DMS153 treated with DMSO at 0.1 percent for 48 hours (cell line): ENCODE results near the gene PALMD.

Source experiments
- DNase-seq: peaks from one replicate; lab custom pipeline; 2025; ENCODE audit not compliant: unreplicated experiment; lab: John Stamatoyannopoulos, UW

The PALMD gene

GRCh38 chr1:99645699-99646531, at the start of gene PALMD:
Gene PALMD, plus strand, starts transcription at chr1:99646113. Its CDS starts 205 bp downstream, at chr1:99646318.
- peak; percentile 51 for DNase-seq

- DNase-seq: no peak
Measured at GRCh38 chr1:99598738-99599411, 47.0 kb upstream of the PALMD start.

GRCh38 chr1:99599678-99600175, 46.2 kb upstream of the PALMD start:
- DNase-seq: no peak

- no peak for DNase-seq
Measured at GRCh38 chr1:99600782-99601181, 45.1 kb upstream of the PALMD start.

- no peak for DNase-seq
Measured at GRCh38 chr1:99601208-99601607, 44.7 kb upstream of the PALMD start.

GRCh38 chr1:99601709-99602403, 44.1 kb upstream of the PALMD start:
- DNase-seq: no peak

GRCh38 chr1:99602404-99602969, 43.4 kb upstream of the PALMD start:
- no peak for DNase-seq

GRCh38 chr1:99603699-99604560, 42.0 kb upstream of the PALMD start:
- no peak for DNase-seq

GRCh38 chr1:99606306-99606705, 39.6 kb upstream of the PALMD start:
- no peak for DNase-seq

GRCh38 chr1:99607590-99607989, 38.3 kb upstream of the PALMD start:
- DNase-seq: no peak

- DNase-seq: no peak
Measured at GRCh38 chr1:99608058-99608457, 37.9 kb upstream of the PALMD start.

- DNase-seq: no peak
Measured at GRCh38 chr1:99613716-99614115, 32.2 kb upstream of the PALMD start.

GRCh38 chr1:99614728-99615127, 31.2 kb upstream of the PALMD start:
- no peak for DNase-seq

GRCh38 chr1:99619583-99619982, 26.3 kb upstream of the PALMD start:
- DNase-seq: no peak

- no peak for DNase-seq
Measured at GRCh38 chr1:99621340-99621901, 24.5 kb upstream of the PALMD start.

- no peak for DNase-seq
Measured at GRCh38 chr1:99622702-99623347, 23.1 kb upstream of the PALMD start.

- no peak for DNase-seq
Measured at GRCh38 chr1:99623554-99623953, 22.4 kb upstream of the PALMD start.

- DNase-seq: no peak
Measured at GRCh38 chr1:99627615-99628014, 18.3 kb upstream of the PALMD start.

- DNase-seq: no peak
Measured at GRCh38 chr1:99629164-99629563, 16.7 kb upstream of the PALMD start.
